D341Med (cell line): ENCODE data around the gene SRP72.
"Not testable (repeated sequence)": the region's sequence is repeated elsewhere in the genome, so short reads cannot be mapped to it uniquely, and the experiment has no call there.

Source experiments
- DNase-seq: peaks from one replicate; pipeline ENCODE4 v3.0.0; 2012; ENCODE audit warnings: low spot score

SRP72 gene, protein sequence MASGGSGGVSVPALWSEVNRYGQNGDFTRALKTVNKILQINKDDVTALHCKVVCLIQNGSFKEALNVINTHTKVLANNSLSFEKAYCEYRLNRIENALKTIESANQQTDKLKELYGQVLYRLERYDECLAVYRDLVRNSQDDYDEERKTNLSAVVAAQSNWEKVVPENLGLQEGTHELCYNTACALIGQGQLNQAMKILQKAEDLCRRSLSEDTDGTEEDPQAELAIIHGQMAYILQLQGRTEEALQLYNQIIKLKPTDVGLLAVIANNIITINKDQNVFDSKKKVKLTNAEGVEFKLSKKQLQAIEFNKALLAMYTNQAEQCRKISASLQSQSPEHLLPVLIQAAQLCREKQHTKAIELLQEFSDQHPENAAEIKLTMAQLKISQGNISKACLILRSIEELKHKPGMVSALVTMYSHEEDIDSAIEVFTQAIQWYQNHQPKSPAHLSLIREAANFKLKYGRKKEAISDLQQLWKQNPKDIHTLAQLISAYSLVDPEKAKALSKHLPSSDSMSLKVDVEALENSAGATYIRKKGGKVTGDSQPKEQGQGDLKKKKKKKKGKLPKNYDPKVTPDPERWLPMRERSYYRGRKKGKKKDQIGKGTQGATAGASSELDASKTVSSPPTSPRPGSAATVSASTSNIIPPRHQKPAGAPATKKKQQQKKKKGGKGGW

DNA sequence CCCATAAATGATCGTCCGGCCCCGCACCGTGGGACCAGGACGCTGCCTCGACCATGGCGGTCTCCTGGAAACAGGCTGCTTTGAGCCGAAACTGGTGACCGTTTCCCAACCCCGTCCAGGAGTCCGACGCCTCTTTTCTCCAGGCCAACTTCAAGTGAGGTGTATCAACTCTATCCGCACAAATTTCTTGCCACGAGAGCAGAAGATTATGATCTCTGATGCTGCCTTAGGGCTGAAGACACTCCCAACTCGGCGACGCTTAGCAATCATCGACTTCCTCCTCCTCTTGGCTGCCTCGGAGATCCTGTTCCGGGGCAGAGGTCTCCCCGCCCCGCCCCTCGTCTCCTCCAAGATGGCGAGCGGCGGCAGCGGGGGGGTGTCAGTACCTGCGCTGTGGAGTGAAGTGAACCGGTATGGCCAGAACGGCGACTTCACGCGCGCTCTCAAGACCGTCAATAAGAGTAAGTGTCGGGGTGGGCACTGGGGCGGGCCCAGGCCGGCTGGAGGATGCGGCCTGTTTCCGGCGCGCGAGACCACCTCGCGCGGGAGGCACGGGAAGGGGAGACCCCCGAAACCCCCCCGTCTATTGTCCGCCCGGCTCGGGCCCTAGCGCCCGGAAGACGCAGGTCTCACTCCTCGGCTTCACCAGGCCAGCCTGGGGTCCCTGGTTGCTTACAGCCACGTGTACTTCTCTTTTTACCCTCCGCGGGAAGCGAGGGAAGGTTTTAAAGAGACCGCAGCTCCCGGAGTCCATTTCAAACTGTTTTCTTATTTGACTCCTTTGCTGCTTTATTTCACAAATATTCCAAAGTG, at the start of gene SRP72:
SRP72 (plus strand) TSS at position 334 of the 813 bp plus-strand sequence; CDS start at position 353, 19 bp downstream.
- peak; percentile 93 for DNase-seq

DNA sequence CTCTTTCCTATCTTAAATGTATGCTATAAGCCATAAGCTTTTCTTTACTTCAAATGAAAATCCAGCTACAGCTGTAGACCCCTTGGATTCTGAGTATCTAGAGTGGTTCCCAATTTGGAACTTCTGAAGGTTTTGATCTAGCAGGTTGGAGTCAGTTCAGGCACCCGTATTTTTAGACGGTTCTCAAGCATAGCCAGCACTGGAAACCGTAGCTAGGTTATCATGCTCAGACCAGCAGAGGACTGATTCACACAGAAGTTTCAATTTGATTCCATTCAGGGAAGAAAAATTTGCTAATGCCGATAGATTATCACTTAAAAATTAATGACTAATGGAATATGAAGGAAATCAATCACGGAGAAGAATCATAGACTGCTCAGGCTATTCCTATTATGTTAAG, 43.2 kb upstream of the SRP72 start:
- no peak for DNase-seq

DNA sequence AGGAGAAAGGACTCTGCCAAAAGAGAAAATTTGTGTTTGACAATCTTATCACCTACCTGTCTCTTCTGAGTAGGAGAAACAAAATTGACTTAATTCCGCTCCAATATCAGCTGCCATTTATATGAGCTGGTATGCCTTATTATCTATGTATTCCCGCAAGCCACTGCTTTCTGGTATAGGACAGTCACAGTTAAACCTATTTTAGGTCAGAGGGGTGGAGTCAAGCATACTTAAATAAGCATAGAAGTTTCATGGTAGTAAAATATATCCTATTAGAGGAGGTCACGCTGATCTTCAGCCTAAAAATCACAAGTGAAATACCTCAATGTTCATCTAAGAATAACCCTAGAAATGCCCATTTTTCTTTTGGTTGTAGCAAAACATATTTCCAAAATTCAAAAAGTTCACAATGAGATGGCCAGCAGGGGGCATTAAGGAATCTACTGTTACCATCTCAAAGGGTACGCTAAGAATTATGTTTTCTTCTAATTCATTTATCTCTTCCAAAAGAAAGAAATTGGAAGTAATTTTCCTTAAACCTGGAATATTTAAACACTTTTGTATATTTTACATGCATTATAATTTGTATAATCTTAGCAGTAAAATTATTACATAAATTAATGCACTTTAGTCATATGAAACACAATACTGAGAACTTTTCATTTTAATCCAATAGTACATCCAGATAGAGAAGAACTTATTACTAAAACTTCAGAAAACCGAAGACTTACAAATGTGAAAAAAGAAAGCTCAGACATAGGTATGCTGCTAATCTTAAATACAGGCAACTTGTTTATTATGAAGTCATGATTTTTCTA, 42.5 kb upstream of the SRP72 start:
- peak; percentile 33 for DNase-seq

DNA sequence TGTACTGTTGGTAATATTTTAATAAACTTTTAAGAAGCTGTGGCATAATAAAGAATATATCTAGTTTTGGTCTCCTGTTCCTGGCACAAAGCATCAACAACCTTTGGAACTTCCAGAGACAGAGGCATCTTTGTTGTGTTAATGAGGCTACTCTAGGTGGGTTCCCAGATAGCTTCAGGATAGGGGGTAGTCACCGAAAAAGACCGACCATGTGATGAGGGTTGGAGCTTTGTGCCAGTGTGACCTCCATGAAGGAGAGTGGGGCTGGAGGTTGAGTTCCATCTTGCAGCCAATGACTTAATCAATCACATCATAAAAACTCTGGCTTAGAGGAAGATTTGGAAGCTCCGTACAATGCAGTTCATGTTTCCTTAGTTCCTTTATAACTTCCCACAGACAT, 41.9 kb upstream of the SRP72 start:
- DNase-seq, result no peak

DNA sequence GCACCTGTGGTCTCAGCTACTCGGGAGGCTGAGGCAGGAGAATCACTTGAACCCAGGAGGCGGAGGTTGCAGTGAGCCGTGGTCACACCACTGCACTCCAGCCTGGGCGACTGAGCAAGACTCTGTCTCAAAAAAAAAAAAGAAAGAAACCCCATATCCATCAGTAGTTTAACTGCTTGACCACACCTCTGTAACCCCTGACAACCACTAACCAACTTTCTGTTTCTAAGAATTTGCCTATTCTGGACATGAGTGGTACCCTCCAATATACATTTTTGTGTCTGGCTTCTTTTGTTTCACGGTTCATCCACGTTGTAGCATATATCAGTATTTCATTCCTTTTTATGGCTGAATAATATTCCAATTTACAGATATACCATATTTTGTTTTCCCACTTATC, 41.1 kb upstream of the SRP72 start:
- DNase-seq, result no peak

DNA sequence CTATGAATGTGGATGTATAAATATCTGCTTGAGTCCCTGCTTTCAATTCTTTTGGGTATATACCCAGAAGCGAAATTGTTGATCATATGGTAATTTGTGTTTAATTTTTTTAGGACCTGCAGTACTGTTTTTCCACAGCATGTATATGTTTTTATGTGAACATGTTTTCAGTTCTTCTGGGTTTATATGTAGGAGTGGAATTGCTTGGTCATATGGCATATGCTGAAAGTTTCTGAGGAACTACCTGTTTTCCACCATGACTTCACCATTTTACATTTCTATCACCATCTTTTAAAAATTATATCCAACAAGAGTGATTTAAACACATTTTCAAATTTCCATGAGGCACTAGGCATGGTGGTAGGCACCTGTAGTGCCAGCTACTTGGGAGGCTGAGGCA, 40.2 kb upstream of the SRP72 start:
- DNase-seq, result no peak

DNA sequence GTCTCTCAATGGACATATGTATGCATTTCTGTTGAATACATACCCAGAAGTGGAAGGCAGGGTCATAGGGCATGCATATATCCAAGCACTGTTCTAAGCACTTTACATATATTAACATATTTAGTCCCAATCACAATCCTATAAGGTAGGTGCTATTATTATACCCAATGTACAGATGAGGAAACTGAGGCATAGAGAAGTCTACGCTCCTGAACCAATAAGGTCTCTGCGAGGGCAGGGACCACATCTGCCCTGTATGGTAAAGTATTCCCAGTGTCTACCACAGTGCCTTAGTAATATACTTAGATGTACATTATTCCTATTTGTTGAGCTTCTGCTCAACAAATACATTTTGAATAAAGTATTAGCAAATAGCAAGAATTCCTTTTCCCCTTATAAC, 37.2 kb upstream of the SRP72 start:
- no peak for DNase-seq

DNA sequence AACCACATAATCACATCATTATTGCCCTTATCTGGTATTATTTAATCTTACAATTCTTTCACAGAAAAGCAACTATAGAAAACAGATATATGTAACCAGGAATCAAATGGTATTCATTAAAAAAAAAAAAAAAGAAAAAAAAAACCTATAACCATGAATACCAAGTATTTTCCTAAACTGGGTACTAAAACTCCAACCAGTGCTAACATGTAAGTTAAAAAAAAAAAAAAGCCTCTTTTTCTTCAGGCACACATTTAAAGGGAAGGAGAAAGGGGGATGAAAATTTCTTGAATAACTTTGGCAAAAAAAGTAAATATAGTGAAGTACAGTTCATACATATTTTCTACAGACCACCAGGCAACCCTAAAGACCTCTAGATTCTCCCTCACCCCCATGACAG, 34.1 kb upstream of the SRP72 start:
- no peak for DNase-seq

DNA sequence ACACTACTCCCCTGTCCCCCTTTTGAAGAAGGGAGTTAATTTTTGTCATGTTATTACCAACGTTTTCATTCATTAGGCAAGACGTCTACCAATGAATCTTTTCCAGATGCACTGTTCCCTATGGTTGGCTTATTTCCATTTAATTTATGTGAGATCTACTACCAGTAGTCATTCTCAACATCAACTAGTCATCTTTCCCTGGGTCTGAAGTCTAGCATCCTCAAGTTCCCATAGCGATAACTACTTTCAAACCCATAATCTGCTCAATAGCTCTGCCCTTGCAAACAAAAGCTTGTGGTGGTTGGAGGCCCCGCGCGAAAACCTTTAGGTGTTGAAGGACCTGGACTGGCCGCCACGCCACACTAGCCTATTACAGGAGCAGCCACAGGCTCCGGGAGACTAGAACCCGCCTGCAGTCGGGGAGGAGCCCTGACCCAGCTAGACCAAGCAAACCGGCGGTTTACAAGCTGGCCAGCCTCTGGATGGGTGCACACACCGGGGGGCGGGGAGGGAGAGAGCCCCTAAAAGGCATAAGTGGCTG, 32.7 kb upstream of the SRP72 start:
- peak; percentile 69 for DNase-seq

DNA sequence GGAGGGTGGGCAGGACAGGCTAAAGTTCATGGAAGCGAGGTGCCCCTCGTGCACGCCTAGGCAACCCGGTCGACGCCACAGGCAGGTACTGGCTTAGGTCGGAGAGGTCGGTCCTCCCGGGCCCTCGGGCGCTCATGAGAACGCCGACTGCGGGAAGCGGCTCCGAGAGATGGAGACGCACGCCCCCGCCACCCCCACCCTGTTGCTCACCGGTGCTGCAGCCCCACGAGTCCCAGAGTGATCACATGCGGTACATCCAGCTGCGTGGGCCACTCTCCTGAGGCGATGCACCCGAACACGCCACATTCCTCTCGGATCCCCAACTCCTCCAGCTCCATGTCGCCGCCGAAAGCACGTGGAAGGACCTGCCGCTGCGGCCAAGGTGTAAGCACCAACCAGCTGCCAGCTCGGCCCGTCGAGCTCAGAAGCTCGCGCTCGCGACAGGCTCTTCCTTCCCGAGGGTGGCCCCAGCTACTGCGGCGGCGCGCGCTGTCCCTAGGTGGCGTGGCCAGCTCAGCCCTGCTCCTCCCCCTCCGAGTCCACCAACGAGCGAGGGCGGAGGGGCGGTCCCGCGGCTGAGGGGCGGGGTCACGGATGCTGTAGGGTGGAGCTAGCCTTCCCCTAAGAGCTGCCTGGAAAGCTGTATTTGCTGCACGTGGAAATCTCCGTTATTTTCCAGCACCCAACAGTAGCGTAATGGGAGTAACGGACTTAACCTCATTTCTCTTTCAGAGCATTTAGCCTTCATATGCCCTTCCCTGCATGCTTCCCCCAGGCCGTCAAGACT, 32.1 kb upstream of the SRP72 start, which contains the start of gene PPAT:
PPAT (minus strand) TSS at position 476 of the 787 bp plus-strand sequence; CDS start at position 338, 138 bp downstream.
- DNase-seq, result peak; percentile 97

DNA sequence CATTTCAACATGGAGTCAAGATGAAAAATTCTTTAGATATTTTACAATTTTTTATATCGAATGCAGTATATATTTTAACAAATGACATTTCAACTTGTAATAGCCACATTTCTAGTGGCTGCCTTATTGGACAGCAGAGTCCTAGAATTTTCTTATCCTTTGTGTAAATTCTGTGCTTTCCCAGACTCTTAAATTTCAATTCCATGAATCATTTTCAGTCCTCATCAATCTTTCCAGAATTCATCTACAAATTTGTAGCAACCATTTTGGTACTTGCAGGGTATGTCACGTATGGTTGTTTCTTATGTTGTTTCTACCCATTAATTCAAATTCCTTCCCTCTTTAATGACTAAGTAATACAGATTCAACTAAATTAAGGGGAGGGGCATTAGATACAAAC, 28.7 kb upstream of the SRP72 start:
- DNase-seq, result no peak

DNA sequence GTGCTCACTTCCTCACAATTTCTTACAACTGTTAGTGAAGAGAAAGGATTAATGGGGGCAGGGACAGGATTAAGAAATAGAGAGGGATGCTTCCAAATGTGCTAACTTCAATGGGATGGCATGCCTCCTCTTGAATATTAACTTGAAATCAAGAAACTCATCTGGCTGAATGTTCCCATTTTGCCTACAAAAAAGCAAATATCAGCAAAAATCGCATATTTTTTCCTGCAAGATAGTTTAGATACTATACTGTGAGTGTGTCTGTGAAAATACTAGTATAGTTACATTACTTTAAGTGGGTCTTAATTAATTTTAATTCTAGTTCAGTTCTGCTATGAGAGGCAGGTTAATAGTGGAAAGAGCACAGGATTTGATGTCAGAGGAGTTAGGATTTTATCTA, 26.4 kb upstream of the SRP72 start:
- DNase-seq, result no peak

DNA sequence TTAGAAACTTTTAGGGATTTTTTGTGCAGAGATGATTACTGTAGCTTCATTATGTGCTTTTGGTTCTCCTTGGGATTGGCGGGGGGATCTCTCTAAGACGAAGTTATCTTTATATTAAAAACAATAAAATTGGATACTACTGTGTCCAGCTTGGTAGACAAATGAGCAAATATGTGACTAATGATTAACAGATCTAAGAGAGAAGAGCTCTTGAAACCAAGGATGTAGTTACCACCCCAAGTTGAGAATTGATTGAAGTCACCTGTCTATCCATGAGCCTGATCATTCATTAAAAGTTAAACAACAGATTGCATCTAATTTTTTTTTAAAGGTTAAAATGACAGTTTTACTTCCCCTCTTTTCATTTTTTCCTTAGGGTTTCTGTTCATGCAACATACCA, 22.7 kb upstream of the SRP72 start:
- no peak for DNase-seq

DNA sequence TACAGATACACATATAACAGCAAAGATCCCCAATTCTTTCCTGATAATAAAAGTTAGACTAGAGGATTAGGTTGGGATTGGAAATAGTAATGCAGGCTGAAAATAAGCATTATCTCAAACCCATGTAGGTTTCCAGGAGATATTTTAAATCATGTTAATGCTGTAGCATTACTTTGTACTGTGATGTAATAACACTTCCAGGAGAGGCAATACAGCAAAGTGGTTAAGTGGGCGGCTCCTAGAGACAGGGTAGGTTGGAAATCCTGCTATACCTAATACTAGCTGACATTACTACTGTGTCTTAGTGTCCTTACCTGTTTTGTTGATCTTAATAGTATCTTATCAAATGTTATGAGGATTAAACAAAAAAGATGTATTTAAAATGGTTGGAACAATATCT, 21.7 kb upstream of the SRP72 start:
- no peak for DNase-seq

DNA sequence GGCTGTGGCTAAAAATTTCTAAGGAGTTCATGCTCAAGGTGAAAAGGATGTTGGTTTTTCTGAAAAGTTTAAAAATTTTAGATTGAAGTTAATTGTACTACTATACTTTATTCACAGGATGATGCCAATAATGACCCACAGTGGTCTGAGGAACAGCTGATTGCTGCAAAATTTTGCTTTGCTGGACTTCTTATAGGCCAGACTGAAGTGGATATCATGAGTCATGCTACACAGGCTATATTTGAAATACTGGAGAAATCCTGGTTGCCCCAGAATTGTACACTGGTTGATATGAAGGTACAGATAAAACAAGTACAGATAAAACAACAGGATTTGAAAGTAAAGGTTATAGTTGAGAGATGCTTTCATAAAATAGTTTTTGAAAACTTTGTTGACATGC, 19.1 kb upstream of the SRP72 start:
- DNase-seq, result no peak

DNA sequence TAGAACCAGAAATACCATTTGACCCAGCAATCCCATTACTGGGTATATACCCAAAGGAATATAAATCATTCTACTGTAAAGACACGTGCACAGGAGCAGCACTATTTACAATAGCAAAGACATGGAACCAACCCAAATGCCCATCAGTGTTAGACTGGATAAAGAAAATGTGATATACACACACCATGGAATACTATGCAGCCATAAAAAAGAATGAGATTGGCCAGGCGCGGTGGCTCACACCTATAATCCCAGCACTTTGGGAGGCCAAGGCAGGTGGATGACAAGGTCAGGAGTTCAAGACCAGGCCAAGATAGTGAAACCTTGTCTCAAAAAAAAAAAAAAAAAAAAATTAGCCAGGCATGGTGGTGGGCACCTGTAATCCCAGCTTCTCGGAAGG, 17.9 kb upstream of the SRP72 start:
- not testable (repeated sequence) for DNase-seq

DNA sequence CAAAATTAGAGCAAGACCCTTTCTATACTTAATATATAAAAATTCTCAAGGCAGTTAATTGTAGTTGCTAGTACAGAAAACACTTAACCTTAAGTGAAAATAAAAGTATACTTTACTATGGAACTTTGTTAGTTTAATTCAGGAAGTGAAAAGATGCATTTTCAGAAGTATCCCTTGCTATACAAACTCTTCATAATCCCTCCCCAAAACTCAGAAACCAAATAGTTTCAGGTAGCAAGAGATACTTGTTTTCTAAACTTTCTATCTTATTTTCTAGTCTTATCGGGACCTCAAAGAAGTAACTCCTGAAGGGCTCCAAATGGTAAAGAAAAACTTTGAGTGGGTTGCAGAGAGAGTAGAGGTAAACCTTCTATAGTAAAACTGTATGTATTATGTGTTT, 17.1 kb upstream of the SRP72 start:
- DNase-seq, result no peak

DNA sequence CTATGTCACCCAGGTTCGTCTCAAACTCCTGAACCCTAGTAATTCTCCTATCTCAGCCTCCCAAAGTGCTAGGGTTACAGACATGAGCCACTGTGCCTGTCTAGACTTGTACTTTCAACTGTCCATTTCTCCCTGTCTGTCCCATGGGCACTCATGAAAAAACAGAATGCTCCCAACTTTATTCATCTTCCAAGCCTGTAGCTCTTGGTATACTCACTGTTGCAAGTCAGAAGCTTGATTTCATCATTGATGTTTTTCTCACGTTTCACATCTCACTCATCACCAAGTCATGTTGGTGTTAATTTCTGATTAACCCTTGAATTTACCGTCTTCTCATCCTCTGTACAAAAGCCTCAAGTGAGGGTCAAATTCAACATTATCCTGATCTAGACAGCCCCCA, 7.3 kb upstream of the SRP72 start:
- DNase-seq, result no peak

DNA sequence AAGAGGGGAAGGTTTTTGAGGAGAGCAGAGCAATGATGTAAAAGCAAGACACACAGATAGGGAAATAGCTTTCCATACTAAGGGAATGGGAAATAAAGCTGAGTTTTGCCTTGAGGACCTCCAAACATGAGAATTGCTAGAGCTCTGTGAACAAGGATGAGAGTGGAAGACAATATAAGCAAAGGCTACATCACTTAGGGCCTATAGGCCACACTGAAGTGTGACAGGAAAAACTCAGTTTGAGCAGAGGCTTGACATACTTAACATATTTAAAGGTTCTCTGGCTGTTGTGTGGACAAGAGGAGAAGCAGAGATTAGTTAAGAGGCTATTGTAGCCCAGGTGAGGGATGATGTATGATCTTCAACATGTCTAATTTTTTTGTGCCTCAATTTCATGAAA, 5.3 kb upstream of the SRP72 start:
- no peak for DNase-seq

DNA sequence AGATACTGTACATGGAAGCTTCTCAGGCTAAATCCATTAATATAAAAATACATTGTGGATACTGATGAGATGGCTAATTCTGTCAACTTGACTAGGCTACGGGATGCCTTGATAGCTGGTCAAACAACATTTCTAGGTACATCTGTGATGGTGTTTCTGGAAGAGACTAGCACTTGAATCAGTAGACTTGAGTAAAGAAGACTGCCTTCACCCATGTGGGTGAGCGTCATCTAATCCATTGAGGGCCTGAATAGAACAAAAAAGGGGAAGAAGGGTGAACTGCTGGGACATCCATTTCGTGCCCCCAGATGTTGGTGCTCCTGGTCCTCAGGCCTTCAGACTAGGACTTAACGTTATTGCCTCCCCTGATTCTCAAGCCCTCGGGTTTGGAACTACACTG, 3.7 kb upstream of the SRP72 start:
- no peak for DNase-seq

DNA sequence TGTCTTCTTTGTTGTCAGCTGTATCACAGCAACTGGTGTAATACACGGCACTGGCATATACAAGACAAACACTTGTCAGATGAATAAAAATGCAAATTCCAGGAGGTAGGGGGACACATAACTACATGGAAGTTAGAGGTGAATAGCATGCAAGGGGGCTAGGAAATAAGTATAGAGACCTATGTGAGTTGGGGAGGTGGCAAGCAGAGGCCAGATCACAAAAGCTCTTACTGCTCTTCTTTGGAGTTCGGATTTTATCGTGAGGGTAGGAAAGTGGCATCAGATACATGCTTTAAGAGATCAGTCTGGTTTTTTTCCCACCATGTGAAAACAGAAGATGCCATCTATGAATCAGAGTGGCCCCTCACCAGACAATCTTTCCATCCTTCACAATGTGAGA, 2.8 kb upstream of the SRP72 start:
- no peak for DNase-seq
